ENCODE results near the gene MTARC2. TPM values are rescaled to one million over a fixed set of nuclear protein-coding genes. Genes with fewer than 3 reads are reported as not detected.

The MTARC2 gene
- total and polyA plus RNA-seq, 2 of the 4 experiments (the other 2 are of a cell fraction): 0.36 to 2.6 TPM

- Histone ChIP-seq H4K91ac (ENCODE audit: insufficient read depth, low read depth, low read length) (no peak overlapping the region), H3K4me3 (ENCODE audit: insufficient read depth, low read depth, low read length) (no peak overlapping the region), H3K36me3 (ENCODE audit: control insufficient read depth, insufficient read depth, low read length) (no peaks in the 10 kb centered on the region), H3K14ac (replicated peaks; ENCODE audit: low read depth, low read length) (no peak overlapping the region), H2BK120ac (ENCODE audit: low read depth, low read length) (no peak overlapping the region), H3K56ac (ENCODE audit: extremely low read depth, insufficient read depth, low read length) (no peak overlapping the region), H4K8ac (ENCODE audit: low read depth in 2 of 2, low read length in 2 of 2) (no peak overlapping the region), H3K9me1 (ENCODE audit: insufficient read depth, low read length) (no peaks in the 10 kb centered on the region), H3K9me3 (ENCODE audit: control insufficient read depth, insufficient read depth, low read length) (peaks cover 3% of the 10 kb centered on the region; the same call in 1 of the 2 replicates), H3K23ac (ENCODE audit: low read depth, low read length) (no peak overlapping the region), H2AK9ac (replicated peaks; ENCODE audit: low read depth, low read length, poor library complexity) (no peak overlapping the region), H4K20me1 (ENCODE audit: insufficient read depth, low read length) (no peaks in the 10 kb centered on the region), H3K18ac (ENCODE audit: low read depth, low read length) (no peak overlapping the region), H2AFZ (replicated peaks; ENCODE audit: low read length, poor library complexity) (no peak overlapping the region), H3K27ac (ENCODE audit: insufficient read depth, low read length) (no peak overlapping the region), H2BK15ac (ENCODE audit: low read depth, low read length) (no peak overlapping the region), H2AK5ac (ENCODE audit: low read depth, low read length) (no peak overlapping the region), H3K4ac (ENCODE audit: low read depth, low read length) (no peak overlapping the region), H3K27me3 (ENCODE audit: control insufficient read depth, insufficient read depth, low read length) (peaks cover 4% of the 10 kb centered on the region), H2BK20ac (ENCODE audit: low read depth, low read length) (no peak overlapping the region), H2BK5ac (ENCODE audit: low read depth, low read length, poor library complexity, severe bottlenecking) (no peak overlapping the region), H3K79me1 (ENCODE audit: low read depth in 1 of 2, low read length in 2 of 2) (no peaks in the 10 kb centered on the region), H3K9ac (ENCODE audit: low read depth, low read length) (no peak overlapping the region), H4K5ac (ENCODE audit: low read depth, low read length) (no peak overlapping the region), H3K4me1 (ENCODE audit: control insufficient read depth, insufficient read depth, low read length) (peaks cover 13% of the 10 kb centered on the region), H3K4me2 (ENCODE audit: low read depth, low read length) (no peak overlapping the region)
- DNase-seq (no peak), ATAC-seq (ENCODE audit: low read depth) (no peak)
- in situ Hi-C loops (cut with MboI; ENCODE audit: low sequenced_read_pairs): no loop called here
- CTCF ChIA-PET: no interaction called here
- intact Hi-C loops (cut with micrococcal nuclease): no loop called here
- TF ChIP-seq USF2 (IDR thresholded peaks at IDR 0.05; ENCODE audit: low read depth, low read length) (no peak), FOS (IDR thresholded peaks at IDR 0.05; ENCODE audit: low read depth, low read length) (no peak), SMC3 (IDR thresholded peaks at IDR 0.05; ENCODE audit: low read depth, low read length) (no peak), MAFK (IDR thresholded peaks at IDR 0.05; ENCODE audit: low read depth, low read length) (no peak), RCOR1 (IDR thresholded peaks at IDR 0.05; ENCODE audit: insufficient replicate concordance, low read length) (no peak), RAD21 (IDR thresholded peaks at IDR 0.05; ENCODE audit: low read length) (no peak), BHLHE40 (IDR thresholded peaks at IDR 0.05; ENCODE audit: low read depth, low read length) (no peak), NFE2L2 (IDR thresholded peaks at IDR 0.05; ENCODE audit: low read depth, low read length) (no peak), CEBPB (IDR thresholded peaks at IDR 0.05; ENCODE audit: low read depth, low read length) (no peak), MAZ (IDR thresholded peaks at IDR 0.05; ENCODE audit: borderline replicate concordance, low read depth, low read length) (no peak), MXI1 (IDR thresholded peaks at IDR 0.05; ENCODE audit: borderline replicate concordance, low read depth, low read length) (no peak), RFX5 (IDR thresholded peaks at IDR 0.05; ENCODE audit: low read depth, low read length) (no peak), CHD1 (IDR thresholded peaks at IDR 0.05; ENCODE audit: low read depth, low read length) (no peak), POLR2A (IDR thresholded peaks at IDR 0.05; ENCODE audit: low read depth, low read length) (no peak), CTCF (conservative IDR thresholded peaks at IDR 0.05; ENCODE audit: low read depth, low read length) (no peak), ELK1 (IDR thresholded peaks at IDR 0.05; ENCODE audit: borderline replicate concordance, low read depth, low read length) (no peak)
- POLR2A ChIA-PET (ENCODE audit: unreplicated experiment): no interaction called here
- dilution Hi-C loops (cut with HindIII; ENCODE audit: low sequenced_read_pairs, unreplicated experiment): no loop called here
- BruUV-seq (replicated peaks): no TSS peak
- no CpG with 5 or more reads among the region's 4 CpGs for WGBS, 2 experiments (ENCODE audit: extremely low coverage in 2 of 2, insufficient read length in 1 of 2)
Measured at GRCh38 chr1:220828950-220829586, 80.9 kb downstream of the MTARC2 start.
